AG20443 (cell line): ENCODE measurements around the gene PILRA.
"Not testable (repeated sequence)": the region's sequence is repeated elsewhere in the genome, so short reads cannot be mapped to it uniquely, and the experiment has no call there.

ENCODE experiments used
- DNase-seq: peaks from one replicate; pipeline ENCODE4 v3.0.0; 2012; ENCODE audit warnings: low spot score, mixed read lengths

PILRA gene

DNA sequence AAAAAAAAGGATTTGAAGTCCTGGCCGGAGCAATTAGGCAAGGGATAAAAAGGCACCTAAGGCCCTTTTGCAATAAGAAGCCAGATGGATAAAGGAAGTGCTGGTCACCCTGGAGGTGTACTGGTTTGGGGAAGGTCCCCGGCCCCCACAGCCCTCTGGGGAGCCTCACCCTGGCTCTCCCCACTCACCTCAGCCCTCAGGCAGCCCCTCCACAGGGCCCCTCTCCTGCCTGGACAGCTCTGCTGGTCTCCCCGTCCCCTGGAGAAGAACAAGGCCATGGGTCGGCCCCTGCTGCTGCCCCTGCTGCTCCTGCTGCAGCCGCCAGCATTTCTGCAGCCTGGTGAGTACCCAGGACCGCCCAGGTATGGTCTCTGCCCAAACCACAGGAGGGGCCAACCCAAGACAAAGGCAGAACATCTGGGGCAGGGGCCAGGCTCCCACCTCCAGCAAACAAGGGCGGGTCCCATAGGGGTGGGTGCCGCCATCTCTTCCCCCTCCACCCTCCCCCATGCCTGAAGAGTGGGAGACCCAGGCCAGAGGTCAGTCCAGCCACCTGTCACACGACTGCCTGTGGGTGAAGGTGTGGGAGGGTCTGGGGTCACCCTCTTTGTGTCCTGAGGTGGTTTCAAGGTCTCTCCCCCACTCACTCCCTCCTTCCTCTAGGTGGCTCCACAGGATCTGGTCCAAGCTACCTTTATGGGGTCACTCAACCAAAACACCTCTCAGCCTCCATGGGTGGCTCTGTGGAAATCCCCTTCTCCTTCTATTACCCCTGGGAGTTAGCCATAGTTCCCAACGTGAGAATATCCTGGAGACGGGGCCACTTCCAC, 15.0 kb upstream of the PILRA start, which contains the start of gene PILRB:
TSS of gene PILRB (plus strand) at position 91 of the 830 bp plus-strand sequence. CDS start at position 277, 186 bp downstream.
- no peak for DNase-seq

- DNase-seq = no peak
Observed at GRCh38 chr7:100358857-100359212, 14.5 kb upstream of the PILRA start.

DNA sequence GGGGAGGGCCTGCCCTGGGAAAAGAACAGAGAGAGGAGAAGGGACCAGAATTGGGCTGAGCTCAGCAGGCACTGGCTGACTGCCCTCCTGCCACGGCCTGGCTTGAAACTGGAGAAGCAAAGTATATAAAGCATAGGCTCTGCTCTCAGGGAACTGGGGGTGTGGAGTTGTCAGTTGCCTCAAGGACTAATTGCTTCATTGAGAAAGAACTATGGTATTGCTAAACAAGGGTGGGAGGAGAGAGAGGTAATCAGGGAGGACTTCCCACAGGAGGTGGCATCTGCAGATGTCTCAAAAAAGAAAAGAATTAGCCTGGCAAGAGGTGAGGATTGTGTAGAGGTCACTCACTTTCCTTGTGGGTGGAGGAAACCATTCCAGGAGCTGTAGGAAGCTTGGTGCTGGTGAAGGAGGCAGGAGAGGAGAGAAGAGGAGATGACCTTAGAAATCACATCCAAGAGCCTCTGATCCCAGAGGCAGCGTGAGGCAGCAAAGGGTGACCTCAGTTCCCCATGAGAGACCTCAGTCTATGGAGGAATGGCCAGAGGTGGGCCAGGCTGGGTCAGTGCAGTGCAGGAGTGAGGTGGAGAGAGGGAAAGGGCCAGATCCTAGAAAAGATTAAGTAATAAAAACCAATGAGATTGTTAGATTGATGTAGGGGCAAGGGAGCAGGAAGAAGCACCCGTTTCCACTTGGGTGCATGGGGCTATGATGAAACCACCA, 13.0 kb upstream of the PILRA start:
- DNase-seq = no peak

GRCh38 chr7:100363098-100363497, 10.2 kb upstream of the PILRA start:
- DNase-seq = no peak

- not testable (repeated sequence) for DNase-seq
Observed at GRCh38 chr7:100363797-100364196, 9.5 kb upstream of the PILRA start.

- no peak for DNase-seq
Observed at GRCh38 chr7:100364480-100364879, 8.8 kb upstream of the PILRA start.

DNA sequence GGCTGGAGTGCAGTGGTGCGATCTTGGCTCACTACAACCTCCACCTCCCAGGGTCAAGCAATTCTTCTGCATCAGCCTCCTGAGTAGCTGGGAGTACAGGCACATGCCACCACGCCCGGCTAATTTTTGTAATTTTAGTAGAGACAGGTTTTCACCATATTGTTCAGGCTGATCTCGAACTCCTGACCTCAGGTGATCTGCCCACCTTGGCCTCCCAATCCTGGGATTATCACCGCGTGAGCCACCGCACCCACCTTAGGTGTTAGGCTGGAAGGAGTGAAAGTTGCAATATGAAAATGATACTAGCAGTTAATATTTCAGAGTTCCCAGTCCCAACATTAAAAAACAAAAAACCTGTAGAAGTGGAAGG, 7.3 kb upstream of the PILRA start:
- not testable (repeated sequence) for DNase-seq

- DNase-seq = no peak
Observed at GRCh38 chr7:100366411-100367250, 6.7 kb upstream of the PILRA start.

- no peak for DNase-seq
Observed at GRCh38 chr7:100367251-100367620, 6.1 kb upstream of the PILRA start.

DNA sequence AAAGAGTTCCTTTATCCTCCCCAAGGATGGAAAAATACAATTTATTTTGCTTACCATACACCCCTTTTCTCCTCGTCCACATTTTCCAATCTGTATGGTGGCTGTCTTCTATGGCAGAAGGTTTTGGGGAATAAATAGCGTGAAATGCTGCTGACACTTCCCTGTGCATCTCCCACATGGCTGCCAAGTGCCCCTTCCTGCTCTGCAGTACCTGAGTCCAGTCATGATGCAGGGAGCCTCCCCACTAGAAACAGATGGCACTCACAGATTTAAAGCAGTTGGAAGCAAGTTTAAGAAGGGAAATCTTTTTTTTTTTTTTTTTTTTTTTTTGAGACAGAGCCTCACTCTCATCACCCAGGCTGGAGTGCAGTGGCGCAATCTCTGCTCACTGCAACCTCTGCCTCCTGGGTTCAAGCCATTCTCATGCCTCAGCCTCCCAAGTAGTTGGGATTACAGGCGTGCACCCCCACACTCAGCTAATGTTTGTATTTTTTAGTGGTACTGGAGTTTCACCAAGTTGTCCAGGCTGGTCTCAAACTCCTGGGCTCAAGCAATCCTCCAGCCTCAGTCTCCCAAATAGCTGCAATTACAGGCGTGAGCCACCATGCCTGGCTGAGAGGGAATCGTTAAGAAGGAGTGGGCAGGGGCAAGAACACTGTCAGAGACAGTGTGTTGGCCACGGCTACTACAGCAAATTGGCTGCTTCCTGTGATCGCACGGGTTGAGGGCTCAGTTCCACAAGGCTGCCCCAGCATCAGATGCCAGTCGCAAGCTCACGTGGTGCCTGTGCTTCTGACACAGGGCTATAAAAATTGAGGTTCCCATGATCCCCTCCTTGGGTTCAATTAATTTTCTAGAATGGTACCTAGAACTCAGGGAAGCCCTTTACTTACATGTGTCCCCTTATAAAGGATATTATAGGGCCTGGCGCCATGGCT, 5.3 kb upstream of the PILRA start:
- DNase-seq = no peak

- DNase-seq = no peak
Observed at GRCh38 chr7:100369105-100369504, 4.2 kb upstream of the PILRA start.

GRCh38 chr7:100370303-100370702, 3.0 kb upstream of the PILRA start:
- no peak for DNase-seq

DNA sequence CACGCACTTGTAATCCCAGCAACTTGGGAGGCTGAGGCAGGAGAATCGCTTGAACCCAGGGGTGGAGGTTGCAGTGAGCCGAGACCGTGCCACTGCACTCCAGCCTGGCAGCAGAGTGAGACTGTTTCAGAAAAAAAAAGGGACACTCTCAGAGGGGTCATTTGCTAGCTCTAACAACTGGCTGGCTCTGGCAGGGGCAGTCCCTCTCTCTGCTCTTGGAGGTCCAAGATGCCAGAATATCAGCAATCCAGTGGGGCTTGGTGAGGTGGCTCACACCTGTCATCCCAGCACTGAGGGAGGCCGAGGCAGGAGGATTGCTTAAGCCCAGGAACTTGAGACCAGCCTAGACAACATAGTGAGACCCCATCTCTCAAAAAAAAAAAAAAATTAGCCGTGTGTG, 2.5 kb upstream of the PILRA start:
- no peak for DNase-seq

- no peak for DNase-seq
Observed at GRCh38 chr7:100371561-100372171, 1.6 kb upstream of the PILRA start.

- peak; percentile 62 for DNase-seq
Observed at GRCh38 chr7:100372256-100372655, 1.0 kb upstream of the PILRA start.

DNA sequence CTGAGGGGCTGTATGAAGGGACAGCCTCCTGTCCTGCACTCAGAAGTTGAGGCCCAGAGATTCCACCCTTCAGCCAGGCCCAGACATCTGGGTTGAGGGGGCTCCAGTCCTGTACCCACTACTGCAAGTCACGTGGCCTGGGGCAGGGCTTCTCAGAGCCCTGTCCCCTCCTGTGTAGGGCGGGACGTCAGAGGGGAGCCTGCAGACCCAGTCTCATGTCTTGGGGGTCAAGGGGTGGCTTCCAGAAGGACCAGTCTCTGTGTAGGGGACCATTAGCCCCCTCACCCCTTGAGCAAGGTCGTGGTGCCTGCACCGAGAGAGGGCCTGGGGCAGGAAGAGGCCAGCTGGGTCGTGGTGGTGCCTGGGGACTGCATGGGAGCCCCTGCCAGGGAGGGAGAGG, 593 bp upstream of the PILRA start:
- DNase-seq = no peak

GRCh38 chr7:100373870-100374598, 747 bp downstream of the PILRA start:
- DNase-seq = not testable (repeated sequence)

DNA sequence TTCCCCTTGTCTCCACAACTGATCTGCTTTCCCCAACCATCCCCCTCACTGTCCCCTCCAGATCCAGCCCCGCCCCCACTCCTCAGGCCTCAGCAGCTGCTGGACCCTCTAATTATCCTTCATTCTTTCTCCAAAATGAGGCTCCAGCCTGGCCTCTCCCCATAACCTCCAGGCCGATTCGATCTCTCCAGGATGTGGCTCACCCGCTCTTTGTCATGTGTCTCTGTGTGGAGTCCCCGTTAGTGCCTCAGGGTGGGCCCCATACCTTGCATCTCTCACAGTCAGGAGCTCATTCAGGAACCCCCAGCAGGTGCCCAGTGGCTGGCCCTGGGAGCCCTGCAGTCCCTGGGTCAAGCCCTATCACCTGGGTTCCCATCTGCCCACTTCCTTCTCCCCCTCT, 1.3 kb downstream of the PILRA start:
- no peak for DNase-seq

GRCh38 chr7:100376066-100376465, 2.8 kb downstream of the PILRA start:
- DNase-seq = no peak

DNA sequence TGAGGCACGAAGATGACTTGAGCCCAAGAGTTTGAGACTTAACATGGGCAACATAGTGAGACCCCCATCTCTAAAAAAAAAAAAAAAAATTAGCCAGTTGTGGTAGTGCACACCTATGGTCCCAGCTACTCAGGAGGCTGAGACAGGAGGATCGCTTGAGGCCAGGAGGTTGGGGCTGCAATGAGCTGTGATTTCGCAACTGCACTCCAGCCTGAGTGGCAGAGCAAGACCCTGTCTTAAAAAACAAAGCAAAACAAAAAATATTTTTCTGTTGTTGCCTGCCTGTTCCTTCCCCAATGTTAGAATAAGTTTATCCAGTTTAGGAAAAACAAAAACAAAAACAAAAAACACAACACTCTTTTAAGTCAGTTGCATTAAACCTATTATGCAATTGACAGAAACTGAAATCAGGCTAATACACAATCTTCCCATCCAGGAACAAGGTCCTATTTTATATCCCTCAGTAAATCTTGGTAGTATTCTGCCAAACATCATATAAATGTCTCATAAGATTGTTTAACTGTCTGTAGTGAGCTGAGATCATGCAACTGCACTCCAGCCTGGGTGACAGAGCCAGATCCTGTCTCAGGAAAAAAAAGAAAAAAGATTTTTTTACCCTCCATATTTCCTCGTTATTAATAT, 4.9 kb downstream of the PILRA start:
- no peak for DNase-seq
